Fibroblast of pulmonary artery (primary cell): ENCODE results near the gene RPP25.

ENCODE experiments used
- DNase-seq: peaks from one replicate; pipeline ENCODE4 v3.0.0-alpha.2; 2010; ENCODE audit warnings: low read depth
- H3K4me3 ChIP-seq: replicated peaks from 2 replicates; pipeline ENCODE4 v1.5.1; 2011; ENCODE audit warnings: low read depth, mild to moderate bottlenecking, control low read depth, low read length, moderate library complexity
- CTCF ChIP-seq: IDR thresholded peaks from 2 replicates; pipeline ENCODE4 v1.5.1; 2011; ENCODE audit warnings: mild to moderate bottlenecking, control low read depth, low read length, inconsistent platforms; ENCODE audit errors: missing control alignments

RPP25 gene

GRCh38 chr15:74906450-74907162 lies 50.0 kb downstream of the RPP25 start, which contains the start of gene FAM219B:
FAM219B (minus strand) TSS chr15:74906851; CDS start chr15:74906800, 51 bp downstream.
- DNase-seq, result peak; percentile 86
- peak within 1 kb of the TSS; percentile 82 for H3K4me3 ChIP-seq
- TF ChIP-seq CTCF, result no peak

GRCh38 chr15:74906067-74906449 lies 50.5 kb downstream of the RPP25 start:
- H3K4me3 ChIP-seq, result peak overlapping the region; percentile 82
- peak; percentile 20 for DNase-seq
- no peak for TF ChIP-seq CTCF
